ENCODE measurements around the gene SEC23IP.

Gene SEC23IP

DNA sequence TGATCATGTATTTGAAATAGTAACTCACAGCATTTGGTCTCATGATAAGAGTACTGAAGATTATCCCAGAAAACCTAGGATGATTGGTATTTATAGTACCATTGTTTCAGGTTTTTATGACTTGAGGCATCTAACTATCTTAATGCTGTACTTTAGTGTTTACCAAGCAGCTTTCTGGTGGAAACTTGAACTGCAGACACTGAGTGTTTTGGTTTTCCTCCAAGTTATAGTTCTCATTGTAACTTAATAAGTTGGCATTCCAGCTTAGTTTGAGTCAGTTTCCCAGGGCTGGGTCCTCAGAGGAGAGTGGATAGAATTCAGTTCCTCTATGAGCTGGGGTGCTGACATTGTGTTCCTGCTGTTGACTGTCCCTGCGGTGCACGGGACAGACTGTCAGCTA, 50.4 kb downstream of the SEC23IP start:
- DNase-seq, result no peak

DNA sequence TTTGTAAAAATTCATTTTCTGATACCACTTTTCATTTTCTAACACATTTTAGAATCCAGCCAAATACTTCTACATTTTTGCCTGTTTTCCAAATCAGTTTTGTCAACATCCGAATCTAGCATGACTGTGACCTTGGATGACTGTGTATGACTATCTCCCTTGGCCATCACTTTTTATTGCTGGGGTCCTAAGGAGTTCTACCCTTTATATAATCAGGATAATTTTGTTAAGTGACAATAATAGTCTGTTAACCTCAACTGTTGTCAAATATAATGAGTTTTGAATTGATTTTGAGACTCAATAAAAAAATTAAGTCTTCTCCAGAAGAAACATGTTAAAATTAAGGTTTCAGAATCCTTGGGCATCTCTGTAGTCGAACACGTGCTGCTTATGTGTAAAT, 53.3 kb downstream of the SEC23IP start:
- DNase-seq, result no peak

DNA sequence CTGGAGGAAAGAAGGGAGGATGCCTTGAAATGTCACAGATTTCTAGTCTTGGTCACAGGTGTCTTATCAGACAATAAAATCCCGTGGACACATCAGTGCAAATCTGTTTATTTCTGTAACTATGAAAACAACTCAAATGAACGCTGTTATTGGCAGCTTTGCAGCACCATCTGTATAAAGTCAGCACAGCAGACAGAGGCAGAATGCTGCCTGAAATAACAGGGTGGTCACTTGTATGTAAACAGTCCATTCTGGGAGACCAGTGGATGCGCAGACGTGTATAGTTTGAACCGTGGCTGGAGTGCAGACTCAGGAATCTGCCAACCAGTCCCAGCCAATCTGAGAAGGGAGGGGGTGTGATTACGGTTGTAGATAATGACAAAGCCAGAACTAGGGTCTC, 54.8 kb downstream of the SEC23IP start:
- DNase-seq, result no peak

DNA sequence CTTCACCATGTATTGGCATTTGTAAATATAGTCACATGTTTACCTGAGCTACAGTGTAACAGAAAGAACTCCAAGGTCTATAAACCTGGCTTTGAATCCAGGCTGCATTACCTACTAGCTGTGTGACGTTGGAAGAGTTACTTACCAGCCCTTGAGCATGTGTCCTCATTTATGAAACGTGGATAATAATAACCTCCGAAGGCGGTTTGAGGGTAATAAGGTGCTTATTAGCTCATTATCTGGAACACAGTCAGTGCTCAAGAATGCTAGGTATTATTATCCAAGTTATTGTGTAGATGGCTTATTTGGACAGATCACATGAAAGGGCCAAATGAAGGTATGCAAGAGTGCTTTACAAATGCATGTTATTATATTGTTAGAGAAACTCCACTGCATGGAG, 64.9 kb downstream of the SEC23IP start:
- no peak for DNase-seq

DNA sequence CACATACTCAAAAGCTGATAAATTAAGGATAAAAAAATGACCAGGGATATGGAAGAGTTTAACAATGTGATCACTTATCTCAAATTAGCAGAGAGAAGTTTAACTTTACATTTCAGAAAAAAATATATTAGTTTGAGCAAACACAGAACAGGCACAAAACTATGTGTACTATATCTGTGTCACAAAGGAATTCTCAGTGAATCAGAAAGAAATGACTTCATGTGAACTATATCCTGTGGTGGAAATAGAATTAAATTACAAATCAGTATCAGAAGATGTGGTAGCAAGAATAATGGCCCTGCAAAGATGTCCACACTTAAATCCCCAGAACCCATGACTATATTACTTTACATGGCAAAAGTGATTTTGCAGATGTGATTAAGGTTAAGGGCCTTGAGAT, 70.3 kb downstream of the SEC23IP start:
- DNase-seq, result no peak

DNA sequence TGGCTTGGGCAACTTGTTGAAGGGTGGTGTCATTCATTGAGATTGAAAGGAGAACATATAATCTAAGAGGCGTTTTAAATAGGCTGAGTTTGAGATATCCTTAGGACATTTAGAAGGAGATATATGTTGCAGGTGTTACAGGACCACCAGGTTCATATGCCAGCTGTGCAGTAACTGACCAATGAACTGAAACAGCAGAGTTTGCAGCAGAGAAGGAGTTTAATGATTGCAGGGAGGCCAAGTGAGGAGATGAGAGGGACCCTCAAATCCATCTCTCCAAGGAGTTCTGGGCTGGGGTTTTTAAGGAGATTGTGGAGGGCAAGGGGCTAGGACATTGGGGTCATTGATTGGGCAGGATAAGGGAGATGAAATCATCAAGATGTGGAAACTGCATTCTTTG, 74.5 kb downstream of the SEC23IP start:
- DNase-seq, result no peak

DNA sequence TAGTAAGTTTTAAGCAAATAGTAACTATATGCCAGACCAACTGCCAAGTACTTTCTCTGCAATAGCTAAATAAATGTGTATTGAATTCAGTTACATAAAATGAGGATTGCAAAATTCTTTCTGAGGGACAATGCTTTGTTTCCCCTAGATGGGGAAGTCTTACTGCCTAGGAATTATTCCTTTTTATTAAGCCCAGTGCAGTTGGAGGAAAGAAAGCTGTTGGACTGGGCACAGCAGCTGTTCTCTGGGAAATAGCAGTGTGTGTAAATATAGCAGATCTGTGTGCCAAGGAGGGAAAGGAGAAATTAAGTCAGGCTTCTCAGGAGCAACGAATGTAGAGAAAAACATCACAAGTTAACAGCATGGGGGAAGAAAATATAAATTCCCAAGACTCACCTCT, 77.1 kb downstream of the SEC23IP start:
- no peak for DNase-seq

DNA sequence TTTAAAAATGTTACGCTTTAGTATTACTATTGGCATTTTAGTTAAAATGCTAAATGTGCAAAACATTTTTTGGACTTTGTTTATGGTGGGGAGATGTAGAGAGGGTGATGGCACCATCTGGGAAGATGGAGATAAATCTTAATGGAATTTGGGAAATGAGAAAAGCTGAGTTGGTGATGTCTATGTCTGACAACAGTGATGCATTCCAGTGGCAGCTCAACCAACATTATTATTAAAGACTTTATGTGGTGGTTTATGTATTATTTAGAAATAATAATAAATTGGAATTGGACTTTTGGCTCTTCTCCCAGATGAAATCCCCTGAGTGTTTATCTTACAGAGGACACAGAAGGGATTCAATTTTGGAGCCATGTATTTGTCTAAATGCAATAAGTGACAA, 77.6 kb downstream of the SEC23IP start:
- no peak for DNase-seq

DNA sequence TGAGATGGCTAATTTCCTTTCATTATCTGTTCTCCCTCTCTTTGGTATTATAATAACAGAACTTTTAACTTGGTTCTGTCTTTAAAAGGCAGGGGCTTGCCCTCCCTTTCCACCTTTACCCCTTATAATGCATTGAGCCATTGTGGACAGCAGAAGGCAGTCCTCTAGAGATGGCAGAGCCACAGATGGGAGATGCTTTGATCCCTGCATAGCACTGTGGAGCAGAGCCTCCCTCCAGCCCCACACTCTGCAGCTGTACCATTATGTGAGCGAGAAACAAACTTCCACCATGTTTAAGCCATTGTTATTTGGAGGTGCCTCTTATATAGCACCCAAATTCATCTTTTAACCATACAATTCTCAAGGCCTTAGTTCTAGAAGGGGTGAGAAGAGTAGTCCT, 78.4 kb downstream of the SEC23IP start:
- DNase-seq, result no peak

DNA sequence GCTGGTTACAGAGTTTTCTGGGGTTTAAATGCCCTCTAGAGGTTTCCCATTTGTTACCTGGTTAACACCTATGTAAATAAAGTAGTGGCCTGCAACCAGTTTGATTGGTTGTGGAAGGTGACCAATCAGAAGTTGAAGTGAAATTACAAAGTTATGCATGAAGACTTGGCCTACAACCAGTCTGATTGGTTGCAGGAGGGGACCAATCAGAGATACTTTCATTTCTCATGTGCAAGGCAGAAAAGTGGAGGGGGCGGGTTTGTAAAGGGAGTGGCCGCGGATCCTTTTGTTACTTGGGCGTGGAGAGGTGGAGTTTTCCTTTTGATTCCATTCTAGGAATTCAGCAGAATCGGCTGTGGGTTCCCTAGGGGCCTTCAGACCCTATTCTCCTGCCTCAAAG, 80.8 kb downstream of the SEC23IP start:
- DNase-seq, result no peak

DNA sequence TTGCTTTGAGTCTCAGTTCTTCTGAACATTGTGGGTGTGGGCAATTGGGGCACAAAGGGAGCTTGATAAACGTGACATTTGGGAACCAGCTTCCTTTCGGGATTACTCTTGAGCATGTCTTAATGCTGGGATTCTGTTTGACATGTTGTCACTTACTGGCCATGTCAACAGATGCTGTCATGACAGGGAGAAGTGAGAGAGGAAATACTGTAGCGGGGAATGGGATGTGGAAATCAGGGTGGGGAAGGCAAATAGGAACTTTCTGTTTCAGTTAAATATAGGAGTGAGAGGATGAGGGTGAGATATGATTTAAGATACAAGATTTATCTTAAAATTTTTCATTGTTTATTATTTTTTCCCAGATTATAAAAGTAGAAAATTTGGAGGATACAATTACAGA, 83.9 kb downstream of the SEC23IP start:
- no peak for DNase-seq

DNA sequence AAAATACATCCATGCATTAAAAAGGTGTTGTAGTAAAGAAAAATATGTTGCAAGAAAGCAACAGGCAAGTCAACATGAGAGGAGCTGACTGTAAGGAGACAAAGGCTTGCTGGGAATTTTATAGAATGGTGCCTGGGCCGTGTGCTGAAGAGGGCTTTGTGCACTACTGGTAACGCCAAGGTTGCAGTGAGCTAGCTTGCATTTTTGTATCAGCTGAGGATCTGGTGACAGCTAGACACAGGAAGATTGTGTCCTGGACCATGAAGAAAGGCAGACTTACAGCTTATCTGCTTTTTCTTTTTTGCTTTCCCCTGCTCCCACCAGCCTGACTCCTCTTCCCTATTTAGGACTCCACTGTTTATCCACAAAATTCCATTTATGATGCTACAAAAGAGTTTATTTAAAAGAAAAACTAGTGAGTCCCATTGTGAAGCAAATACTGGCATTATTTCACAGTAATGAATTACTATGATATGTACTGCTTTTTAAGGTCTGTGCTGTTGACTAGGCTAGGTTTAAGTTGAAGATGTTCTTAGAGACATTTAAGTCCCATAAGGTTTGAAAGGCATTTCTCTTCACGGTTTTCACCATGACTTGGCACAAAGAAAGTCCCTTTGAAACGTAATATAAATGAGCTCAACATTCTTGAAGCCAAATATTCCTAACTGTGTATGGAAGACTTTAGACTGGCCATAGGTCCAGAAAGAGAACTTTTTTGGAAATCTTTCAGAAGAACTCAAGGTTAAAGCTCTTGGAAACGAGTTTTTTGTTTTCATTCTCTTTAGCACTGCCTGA, 88.6 kb downstream of the SEC23IP start:
- no peak for DNase-seq

DNA sequence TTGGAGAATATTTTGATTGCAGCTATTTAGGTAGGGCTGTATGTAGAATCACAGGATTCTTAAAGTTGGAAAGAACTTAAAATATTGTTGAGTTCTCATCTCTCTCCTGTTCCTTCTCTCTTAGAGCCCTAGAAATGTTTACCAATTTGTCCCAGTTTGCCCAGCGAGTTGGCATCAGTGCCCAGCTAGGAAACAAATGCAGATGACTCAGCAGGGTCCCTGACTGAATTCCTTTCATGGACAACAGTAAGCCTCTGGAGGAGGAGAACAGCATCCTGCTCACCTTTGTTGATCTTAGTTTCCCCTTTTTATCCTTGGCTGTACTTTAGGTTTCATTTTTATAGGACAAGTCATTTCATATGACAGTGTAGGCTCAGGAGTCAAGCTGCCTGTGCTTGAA, 89.3 kb downstream of the SEC23IP start:
- DNase-seq, result no peak

DNA sequence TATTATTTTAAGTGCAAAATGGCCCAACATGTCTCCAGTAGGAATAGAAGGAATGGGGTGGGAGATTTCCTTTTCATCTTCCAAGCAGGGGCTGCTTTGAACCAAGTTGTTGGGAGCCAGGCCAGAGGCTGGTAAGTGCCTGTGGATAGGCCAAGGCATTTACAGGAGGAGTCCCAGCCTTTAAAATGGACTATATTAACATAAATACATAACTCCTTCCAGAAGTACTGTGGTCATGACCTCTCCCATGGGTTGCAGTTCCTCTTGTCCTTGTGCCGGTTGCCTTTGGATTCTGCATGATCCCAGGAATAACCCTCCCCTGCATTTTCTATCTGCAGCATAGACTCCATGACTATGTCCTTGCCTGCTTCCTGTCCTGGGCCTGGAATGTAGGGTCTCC, 95.8 kb downstream of the SEC23IP start:
- DNase-seq, result no peak

DNA sequence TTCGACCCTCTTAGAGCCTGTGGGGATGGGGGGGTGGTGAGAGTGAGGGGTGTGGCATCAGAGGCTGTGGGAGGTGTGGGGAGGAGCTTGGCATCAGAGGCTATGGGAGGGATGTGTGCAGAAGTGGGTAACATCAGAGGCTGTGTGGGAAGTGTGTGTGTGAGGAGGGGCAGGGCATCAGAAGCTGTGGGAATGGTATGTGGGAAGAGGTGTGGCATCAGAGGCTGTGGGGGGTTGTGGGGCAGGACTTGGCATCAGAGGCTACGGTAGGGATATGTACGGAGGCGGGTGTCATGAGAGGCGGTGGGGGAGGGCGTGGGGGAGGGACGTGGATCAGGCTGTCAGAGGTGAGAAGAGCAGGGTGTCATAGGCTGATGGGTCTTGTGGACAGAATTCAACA, 97.4 kb downstream of the SEC23IP start:
- no peak for DNase-seq

DNA sequence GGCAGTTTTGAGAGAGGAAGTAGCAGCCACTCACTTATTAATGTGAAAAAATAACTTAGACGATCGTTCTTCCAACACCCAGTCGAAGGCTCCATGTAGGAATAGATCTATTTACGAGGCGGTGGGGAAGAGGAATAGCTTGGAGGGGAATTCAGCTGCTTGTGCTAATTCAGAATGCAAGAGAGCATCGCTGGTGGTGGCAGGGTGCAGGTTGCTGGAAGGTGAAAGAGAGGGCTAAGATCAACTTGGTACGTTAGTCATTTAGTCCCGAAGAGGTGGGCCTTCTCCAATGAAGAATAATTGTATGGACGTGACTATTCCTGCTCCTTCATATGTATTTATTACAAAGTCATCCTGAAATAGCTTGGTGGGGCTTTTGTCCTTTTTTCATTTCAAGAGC, 98.5 kb downstream of the SEC23IP start:
- DNase-seq, result no peak

DNA sequence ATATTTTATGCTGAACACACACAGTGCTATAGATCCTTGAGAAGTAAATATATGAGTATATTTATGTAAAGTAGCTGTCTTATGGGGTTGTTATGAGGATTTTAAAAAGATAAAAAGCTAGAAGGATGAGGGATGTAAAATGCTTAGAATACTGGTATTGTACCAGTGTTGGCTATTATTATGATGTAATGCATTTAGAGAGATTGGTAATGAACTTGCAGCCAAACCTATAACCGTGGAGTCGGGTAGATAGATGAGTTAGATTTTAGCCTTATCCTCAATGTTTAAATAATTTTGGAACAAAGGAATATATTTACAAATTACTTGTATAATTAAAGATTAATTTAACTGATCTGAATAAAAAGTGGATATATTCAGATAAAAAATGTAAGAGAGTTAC, 99.3 kb downstream of the SEC23IP start:
- DNase-seq, result no peak

Measured in stimulated activated CD4-positive, alpha-beta T cell treated with anti-CD3 and anti-CD28 coated beads, Interleukin-4, amount 100 ng/mL, for 4 hours (primary cell).